GM12878 (cell line): ENCODE measurements around the gene DNAJB2. TPM values are rescaled to one million over a fixed set of nuclear protein-coding genes. Genes with fewer than 3 reads are reported as not detected.

Source experiments
- ATAC-seq: fragments of 200-7000 bp; cut with Tn5 transposase; 3 replicates; pipeline ENCODE4 v1.9.1; 2020; ENCODE audit warnings: mild to moderate bottlenecking, moderate library complexity
- BruUV-seq: library from RNA; stranded (reverse); fragments of 400-500 nt; replicated peaks from 2 replicates; lab custom pipeline; 2021; lab: Mats Ljungman, UMichigan
- CTCF ChIA-PET: fragments of 300-600 bp; sonication (Branson Sonifier 250); formaldehyde crosslinking; extraction: SDS; loops from one replicate; lab custom pipeline; 2021; ENCODE audit warnings: inconsistent platforms; lab: Yijun Ruan, JAX
- POLR2A ChIA-PET: fragments of 350-600 bp; formaldehyde crosslinking; extraction: SDS; loops from one replicate; lab custom pipeline; 2021; ENCODE audit warnings: inconsistent platforms; lab: Charles Lee
- RAD21 ChIA-PET: fragments of 300-600 bp; sonication (Branson Sonifier 250); formaldehyde crosslinking; loops from one replicate; lab custom pipeline; 2023; ENCODE audit warnings: antibody characterized with exemption; ENCODE audit not compliant: unreplicated experiment; lab: Charles Lee
- SMC1A ChIA-PET: fragments of 300-600 bp; sonication (Branson Sonifier 250); formaldehyde crosslinking; loops from one replicate; lab custom pipeline; 2023; ENCODE audit not compliant: unreplicated experiment, uncharacterized antibody; lab: Charles Lee
- DNase-seq: peaks from one replicate; pipeline ENCODE4 v3.0.0-alpha.2; 2011; ENCODE audit warnings: low read depth, low spot score
- FAIRE-seq: peaks from 3 replicates; lab custom pipeline; 2011; peaks lifted over from hg19 to GRCh38; lab: Jason Lieb, UNC
- H2AFZ ChIP-seq: 2 replicates; pipeline ENCODE4 v1.6.0; 2011; ENCODE audit warnings: low read depth, low read length, control low read depth; ENCODE audit not compliant: control insufficient read depth
- H3K27ac ChIP-seq: 2 replicates; pipeline ENCODE4 v1.5.1; 2011; ENCODE audit warnings: control low read depth; ENCODE audit not compliant: control insufficient read depth, insufficient read depth
- H3K27me3 ChIP-seq, 2 experiments: replicated peaks in 1 of 2; 2 replicates each; pipeline versions ENCODE4 v1.6.0 to v1.6.1; 2011; ENCODE audit warnings: low read length in 1 of 2; ENCODE audit not compliant: control insufficient read depth in 2 of 2, insufficient read depth in 2 of 2
- H3K36me3 ChIP-seq, 2 experiments: 2 replicates each; pipeline ENCODE4 v1.5.1; 2011; ENCODE audit warnings: low read length in 1 of 2; ENCODE audit not compliant: control insufficient read depth in 2 of 2, insufficient read depth in 2 of 2
- H3K4me1 ChIP-seq: 2 replicates; pipeline ENCODE4 v1.6.1; 2011; ENCODE audit warnings: mild to moderate bottlenecking, low read length, moderate library complexity, mixed read lengths; ENCODE audit not compliant: control insufficient read depth, insufficient read depth
- H3K4me2 ChIP-seq: 2 replicates; pipeline ENCODE4 v1.6.0; 2011; ENCODE audit warnings: control low read depth; ENCODE audit not compliant: control insufficient read depth, insufficient read depth
- H3K4me3 ChIP-seq: fragments of 200-600 bp; sonication (generic); 2 replicates; pipeline ENCODE4 v1.5.1; 2016
- H3K79me2 ChIP-seq: 2 replicates; pipeline ENCODE4 v1.6.0; 2011; ENCODE audit warnings: low read length; ENCODE audit not compliant: control insufficient read depth, insufficient read depth
- H3K9ac ChIP-seq: 2 replicates; pipeline ENCODE4 v1.8.0; 2011; ENCODE audit warnings: low read length, control low read depth, mixed read lengths; ENCODE audit not compliant: control insufficient read depth, insufficient read depth
- H3K9me3 ChIP-seq: replicated peaks from 3 replicates; pipeline ENCODE4 v1.5.1; 2011; ENCODE audit warnings: mild to moderate bottlenecking, low read length; ENCODE audit not compliant: control insufficient read depth, insufficient read depth
- H4K20me1 ChIP-seq: 2 replicates; pipeline ENCODE4 v1.6.0; 2011; ENCODE audit not compliant: control insufficient read depth, insufficient read depth
- NKRF ChIP-seq: fragments of 450-650 bp; conservative IDR thresholded peaks from 2 replicates; pipeline ENCODE4 v1.6.1; 2017; ENCODE audit warnings: mild to moderate bottlenecking, moderate library complexity
- RFX5 ChIP-seq: IDR thresholded peaks from 2 replicates; pipeline ENCODE4 v1.6.1; 2011; ENCODE audit warnings: low read depth, low read length, improper control_type of control experiment
- WGBS: methylation state at CpG from one replicate; pipeline ENCODE4 v1.1.6; 2016; ENCODE audit warnings: low lambda C conversion rate; ENCODE audit not compliant: insufficient replicate concordance, insufficient coverage; ENCODE audit errors: missing lambda C conversion rate; 5-methylcytosine and 5-hydroxymethylcytosine counted together
- in situ Hi-C: fragments of 300-500 bp; cut with MboI; formaldehyde crosslinking; loops from 9 replicates; pipeline ENCODE4 v1.14.3; 2018; ENCODE audit warnings: mixed read lengths
- intact Hi-C: fragments of 100-400 bp; cut with micrococcal nuclease; formaldehyde crosslinking; loops from one replicate; pipeline ENCODE4 v1.14.2; 2022; ENCODE audit not compliant: unreplicated experiment
- polyA plus RNA-seq, 11 experiments: library from polyadenylated mRNA; depleted of rRNA in 4 of 11; unstranded in 6 of 11; stranded (reverse) in 5 of 11; fragments of >200 nt; fragmentation: Nextera tagmentation in 4 of 11; fragmentation: Illumina TruSeq in 1 of 11; extraction: Ambion mirVana in 4 of 11; extraction: Trizol in 1 of 11; gene quantifications; 1 replicate in 1 of 11; 2 replicates in 10 of 11; pipeline versions ENCODE4 v1.2.1 to v1.2.3, GENCODE V29; 2011 to 2016; ENCODE audit warnings: inconsistent platforms in 2 of 11, missing spikeins in 2 of 11, low read depth in 1 of 11
- total RNA-seq, 4 experiments: library from RNA; depleted of rRNA in 3 of 4; stranded (reverse); fragments of >200 nt in 3 of 4; fragmentation: Illumina TruSeq in 1 of 4; extraction: Trizol in 1 of 4; gene quantifications; 2 replicates each; pipeline versions ENCODE4 v1.2.1 to v1.2.3, GENCODE V29; 2013 to 2021

DNAJB2 gene
- total and polyA plus RNA-seq, 10 of the 15 experiments (the other 5 are each of a cell fraction or from before 2014, with no cell fraction given), result 0.26 to 36.5 (median 12.5) TPM

- no peak for FAIRE-seq
- SMC1A ChIA-PET, result interaction anchor here (1.4 to 2.5 kb wide), 6 partner anchors 9 to 72 kb away, joined by 5 to 16 read pairs (median 8); partner anchors contain the start of gene DNAJB2
- peaks cover 31% of the 10 kb centered on the region for H3K79me2 ChIP-seq
Observed at GRCh38 chr2:219245899-219246230, 33.3 kb upstream of the DNAJB2 start.

More at GRCh38 chr2:219245899-219246230, 33.3 kb upstream of the DNAJB2 start:
- CTCF ChIA-PET, result interaction anchor here (0.7 to 3.4 kb wide), 6 partner anchors 8 to 49 kb away, joined by 3 to 40 read pairs (median 4); partner anchors contain the start of genes DNAJB2 and TUBA4A
- TF ChIP-seq NKRF (no peak), RFX5 (no peak)
- Histone ChIP-seq H3K27me3 (no peaks in the 10 kb centered on the region), H3K36me3 (peaks cover 10 to 15% of the 10 kb centered on the region in 2 experiments), H3K4me1 (peaks cover 47% of the 10 kb centered on the region), H3K9ac (peak overlapping the region; percentile 77), H3K4me2 (peak overlapping the region; percentile 88), H3K4me3 (peak overlapping the region; percentile 90), H3K27ac (peak overlapping the region; percentile 70), H3K9me3 (no peaks in the 10 kb centered on the region), H2AFZ (no peak overlapping the region; the same call in 1 of the 2 replicates), H4K20me1 (0 out of 2 replicates have a peak, but pooled peaks cover 4% of the 10 kb centered on the region)
- BruUV-seq, result no TSS peak
- ATAC-seq (no peak), DNase-seq (no peak)
- POLR2A ChIA-PET, result interaction anchor here (0.9 to 3.0 kb wide), 11 partner anchors 9 to 69 kb away, joined by 3 to 31 read pairs (median 10); partner anchors contain the start of genes ABCB6, ANKZF1, ATG9A and CNPPD1
- 15% methylated on average over 10 of the region's 10 CpGs for WGBS
- in situ Hi-C loops, result no loop called here
- RAD21 ChIA-PET, result interaction anchor here (1.8 to 2.3 kb wide), 4 partner anchors 9 to 49 kb away, joined by 5 to 20 read pairs (median 13); partner anchors contain the start of genes ANKZF1, ATG9A and DNAJB2
- intact Hi-C loops, result no loop called here
